Ishikawa (cell line): ENCODE measurements around the gene MARCHF10.

Experiments
- EP300 ChIP-seq: IDR thresholded peaks from 2 replicates; pipeline ENCODE4 v1.6.1; 2012; ENCODE audit warnings: borderline replicate concordance
- NFIC ChIP-seq: IDR thresholded peaks from 2 replicates; pipeline ENCODE4 v1.6.1; 2012
- TAF1 ChIP-seq: IDR thresholded peaks from 2 replicates; pipeline ENCODE4 v1.6.1; 2012; ENCODE audit warnings: low read depth, mild to moderate bottlenecking
- YY1 ChIP-seq: IDR thresholded peaks from 2 replicates; pipeline ENCODE4 v1.6.1; 2012; ENCODE audit warnings: low read depth
- TF ChIP-seq, protein P1 (sequence below): IDR thresholded peaks from 2 replicates; pipeline ENCODE4 v1.6.1; 2012

DNA sequence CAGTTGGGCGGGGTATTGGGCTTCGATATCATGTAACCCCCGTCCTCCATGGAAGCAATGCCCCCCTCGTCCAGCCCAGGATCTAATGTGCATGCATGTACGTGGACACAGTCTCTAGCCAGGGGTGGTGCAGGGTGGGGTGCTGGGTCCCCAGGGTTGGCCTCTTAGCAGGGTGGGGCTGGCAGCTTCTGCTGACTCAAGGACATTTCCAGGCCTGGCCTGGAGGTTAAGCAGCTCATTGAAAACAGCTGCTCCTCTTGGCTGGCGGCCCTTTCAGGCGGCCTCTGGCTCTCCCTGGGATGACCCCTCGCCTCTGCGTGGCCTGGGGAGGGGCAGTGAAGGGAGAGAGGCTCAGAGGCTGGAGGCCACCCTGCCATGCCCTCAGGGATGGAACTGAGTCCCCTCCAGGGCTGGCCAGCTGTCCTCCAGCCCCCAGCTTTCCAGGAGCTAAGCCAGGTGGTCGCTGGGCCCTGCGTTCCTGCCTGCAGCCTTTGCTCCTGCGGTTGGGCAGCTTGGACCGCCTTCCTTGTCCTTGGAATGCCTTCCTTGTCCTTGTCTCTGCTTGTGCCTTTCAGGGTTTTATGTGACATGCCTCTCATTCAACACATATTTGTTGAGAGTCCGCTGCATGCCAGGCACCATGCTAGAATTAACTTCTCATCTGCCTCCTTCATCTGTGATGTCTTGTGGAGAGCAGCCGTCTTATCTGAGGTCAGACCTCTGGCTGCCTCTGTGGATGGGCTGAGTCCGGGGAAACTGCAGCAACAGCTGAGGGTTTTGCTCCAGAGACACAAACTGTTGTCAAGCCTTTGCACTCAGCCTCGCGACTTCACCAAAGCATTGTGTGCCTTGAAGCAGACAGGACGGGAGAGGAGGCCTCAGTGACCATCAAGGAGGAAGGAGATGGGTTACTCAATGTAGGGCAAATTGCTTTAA is 154.0 kb downstream of the MARCHF10 start:
- TF ChIP-seq TAF1 (no peak), YY1 (no peak), NFIC (no peak), EP300 (no peak)
- TF ChIP-seq, protein P1, sequence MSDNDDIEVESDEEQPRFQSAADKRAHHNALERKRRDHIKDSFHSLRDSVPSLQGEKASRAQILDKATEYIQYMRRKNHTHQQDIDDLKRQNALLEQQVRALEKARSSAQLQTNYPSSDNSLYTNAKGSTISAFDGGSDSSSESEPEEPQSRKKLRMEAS: no peak
